Heart left ventricle (tissue), 16 donors: Measurements from ENCODE around the gene STRN4. TPM values are rescaled to one million over a fixed set of nuclear protein-coding genes. Genes with fewer than 3 reads are reported as not detected.

Experiments
- ATAC-seq, 4 donors: fragments of 200-7000 bp; cut with Tn5 transposase; one replicate each; pipeline ENCODE4 v1.9.1; 2020 to 2022; ENCODE audit warnings: moderate library complexity in 4 of 4, mild to moderate bottlenecking in 3 of 4, moderate number of reproducible peaks in 1 of 4
- DNase-seq, 5 donors: peaks; one replicate each; pipeline ENCODE4 v3.0.0-alpha.2; 2020
- H3K27ac ChIP-seq, 12 donors: fragments of 200-600 bp; sonication (generic) in 4 of 12; one replicate each; pipeline versions ENCODE4 v1.5.0 to v1.8.0; 2016 to 2022; ENCODE audit warnings: mild to moderate bottlenecking in 2 of 12
- H3K27me3 ChIP-seq, 9 donors: fragments of 200-600 bp; sonication (generic) in 2 of 9; one replicate each; pipeline versions ENCODE4 v1.5.1 to v1.8.0; 2016 to 2022; ENCODE audit warnings: mild to moderate bottlenecking in 3 of 9
- H3K36me3 ChIP-seq, 9 donors: fragments of 200-600 bp; sonication (generic) in 2 of 9; one replicate each; pipeline versions ENCODE4 v1.5.0 to v1.8.0; 2018 to 2022; ENCODE audit warnings: mild to moderate bottlenecking in 2 of 9
- H3K4me1 ChIP-seq, 12 donors: fragments of 200-600 bp; sonication (generic) in 4 of 12; one replicate each; pipeline versions ENCODE4 v1.5.0 to v1.8.0; 2016 to 2022; ENCODE audit warnings: mild to moderate bottlenecking in 3 of 12
- H3K4me3 ChIP-seq, 12 donors: fragments of 200-600 bp; sonication (generic) in 4 of 12; one replicate each; pipeline versions ENCODE4 v1.5.0 to v1.8.0; 2017 to 2022; ENCODE audit warnings: mild to moderate bottlenecking in 9 of 12, moderate library complexity in 4 of 12
- H3K9me3 ChIP-seq, 12 donors: fragments of 200-600 bp; sonication (generic) in 4 of 12; one replicate each; pipeline versions ENCODE4 v1.5.0 to v1.8.0; 2016 to 2022; ENCODE audit warnings: mild to moderate bottlenecking in 1 of 12
- CTCF ChIP-seq, 12 donors: fragments of 200-600 bp; sonication (generic) in 4 of 12; IDR thresholded peaks; one replicate each; pipeline versions ENCODE4 v1.5.0 to v1.8.0; 2018 to 2022; ENCODE audit warnings: antibody characterized with exemption in 12 of 12, mild to moderate bottlenecking in 5 of 12
- POLR2A ChIP-seq, 2 donors: fragments of 450-650 bp; IDR thresholded peaks; one replicate each; pipeline ENCODE4 v1.6.1; 2017; ENCODE audit warnings: antibody characterized with exemption in 2 of 2, mild to moderate bottlenecking in 2 of 2, moderate library complexity in 2 of 2
- WGBS, 4 donors: extraction: QIAGEN DNeasy Blood & Tissue Kit in 2 of 4; methylation state at CpG; one replicate each; pipeline versions ENCODE4 v1.1.5 to v1.1.7; 2013 to 2018; 5-methylcytosine and 5-hydroxymethylcytosine counted together
- intact Hi-C, 10 donors: fragments of 100-400 bp; cut with DNase I; formaldehyde crosslinking; loops; one replicate each; pipeline versions ENCODE4 v1.11.1 to v1.14.2; 2022
- microRNA counts, 2 donors: library from miRNA; unstranded; fragments of <30 nt; microRNA quantifications; one replicate each; lab custom pipeline; 2016
- microRNA-seq, 4 donors: library from miRNA; unstranded; fragments of <30 nt; microRNA quantifications; one replicate each; pipeline versions ENCODE4 to v1.2.0, GENCODE V29; 2017 to 2020
- polyA plus RNA-seq, 2 donors: library from polyadenylated mRNA; stranded (reverse); fragments of 200-250 nt; gene quantifications; one replicate each; pipeline ENCODE4 v1.2.3, GENCODE V29; 2013
- total RNA-seq, 9 donors: library from RNA; depleted of rRNA in 2 of 9; stranded (reverse); fragments of >200 nt in 2 of 9; fragmentation: NEBNext Ultra II Directional in 3 of 9; extraction: Animal tissue kit (Norgen Biotek cat#: 25700) in 3 of 9; gene quantifications; one replicate each; pipeline versions ENCODE4 v1.1.0 to v1.2.4, GENCODE V29; 2016 to 2023
- donor health status: ischemic (EF 13 %, LVEDD 7.1; RV severe dilation, severe dysfunction).
- donor health status: healthy with polysubstance abuse.
- donor health status: DM: no; HTN: yes; CAD: no.
- donor health status: DM: no; HTN: no; CAD: no.
- donor health status: ischemic (EF 25% LVEDD 6.9; RV normal size, moderate dysfunction).
- donor health status: ischemic (EF 25% LVEDD 5.7; RV mildly dilated, moderate dysfunction).
- donor health status: healthy.
- donor health status: DM: yes; HTN: yes; CAD: no.
- donor health status: ischemic (EF 35%, LVEDD 5.7; RV mildly dilated, moderate dysfunction).
- donor health status: nonischemic (EF 11% LVEDD 7.7; RV severe dilation, severe dysfunction).
- donor health status: DM: yes; HTN: yes; CAD: no.
- donor health status: PGD.
- donor health status: ischemic (EF 29% LVEDD 5.4; RV normal size, mild dysfunction).
- donor health status: nonischemic (EF 23%, LVEDD 6.1; RV moderate dilation, normal function).

The STRN4 gene
- total and polyA plus RNA-seq, 11 donors, result 41.0 to 93.6 (median 53.7) TPM

- intact Hi-C loops, result no loop called here
Observed at GRCh38 chr19:46678110-46678732, 68.0 kb downstream of the STRN4 start.

GRCh38 chr19:46674416-46675178 is 71.7 kb downstream of the STRN4 start:
- TF ChIP-seq POLR2A (IDR thresholded peaks at IDR 0.05) (no peak), CTCF (IDR thresholded peaks at IDR 0.05) (no peak)
- Histone ChIP-seq H3K36me3 (peaks cover 0 to 74% (median 66%) of the 10 kb centered on the region in 9 donors), H3K27me3 (no peaks in the 10 kb centered on the region), H3K4me1 (no peaks in the 10 kb centered on the region), H3K27ac (no peak overlapping the region), H3K9me3 (no peaks in the 10 kb centered on the region), H3K4me3 (no peak overlapping the region)
- ATAC-seq, result peak; percentile 16 to 25 (median 22)
- DNase-seq, result no peak
- intact Hi-C loops, result no loop called here
- WGBS, 4 donors, result 92 to 96% (median 94%) methylated on average over 17 to 21 of the region's 21 CpGs

More at GRCh38 chr19:46678110-46678732, 68.0 kb downstream of the STRN4 start:
- ATAC-seq (peak in 2 of 4 donors; percentile 34 to 51), DNase-seq (no peak)
- Histone ChIP-seq H3K4me3 (no peak overlapping the region), H3K27ac (no peak overlapping the region), H3K27me3 (no peaks in the 10 kb centered on the region), H3K9me3 (no peaks in the 10 kb centered on the region), H3K36me3 (peaks cover 0 to 99% (median 98%) of the 10 kb centered on the region in 9 donors), H3K4me1 (no peaks in the 10 kb centered on the region)
- no peak for TF ChIP-seq POLR2A (IDR thresholded peaks at IDR 0.05)
- TF ChIP-seq CTCF (IDR thresholded peaks at IDR 0.05), result no peak
- WGBS, 4 donors, result 84 to 92% (median 87%) methylated on average over 17 to 26 of the region's 26 CpGs

GRCh38 chr19:46670813-46671212 is 75.4 kb downstream of the STRN4 start:
- Histone ChIP-seq H3K36me3 (peaks cover 0 to 37% (median 29%) of the 10 kb centered on the region in 9 donors), H3K27ac (no peak overlapping the region), H3K27me3 (no peaks in the 10 kb centered on the region), H3K4me3 (no peak overlapping the region), H3K9me3 (no peaks in the 10 kb centered on the region), H3K4me1 (no peaks in the 10 kb centered on the region)
- TF ChIP-seq CTCF (IDR thresholded peaks at IDR 0.05) (no peak), POLR2A (IDR thresholded peaks at IDR 0.05) (no peak)
- no peak for ATAC-seq
- no peak for DNase-seq
- intact Hi-C loops, result no loop called here

MicroRNAs within 50 kb of the gene (microRNA counts, 767-probe panel; counts per million panel counts)
- 2,165 to 2,284 counts per million in 2 donors for microRNA hsa-miR-320e (lab: Ali Mortazavi, UCI)

Small RNA genes lying within 50 kb of the gene (microRNA-seq; reads per million reads assigned to microRNA genes)
- gene MIR320E, result 0.77 to 4.5 (median 2.5) reads per million in 4 donors

Other genes starting within 250 kb of the STRN4 start
- gene CALM3, start 145.1 kb downstream of the STRN4 start, total RNA-seq, result 100 to 1,000 TPM; 204 to 417 (median 283) TPM
- 100 to 1,000 TPM; 290 to 302 TPM for gene CALM3, start 145.1 kb downstream of the STRN4 start, polyA plus RNA-seq
- gene PTGIR, start 121.4 kb downstream of the STRN4 start, total RNA-seq, result 10 to 100 TPM in 2 of 9 donors, 1 to 10 TPM in 7; 2.1 to 16.7 (median 4.9) TPM
- gene PTGIR, start 121.4 kb downstream of the STRN4 start, polyA plus RNA-seq, result 1 to 10 TPM; 2.7 to 5.2 TPM
- not detected for gene GNG8, start 110.2 kb downstream of the STRN4 start, total RNA-seq
- not detected for gene GNG8, start 110.2 kb downstream of the STRN4 start, polyA plus RNA-seq
- 10 to 100 TPM in 7 of 9 donors, 1 to 10 TPM in 2; 8.8 to 23.4 (median 15.1) TPM for gene DACT3, start 85.3 kb downstream of the STRN4 start, total RNA-seq
- gene DACT3, start 85.3 kb downstream of the STRN4 start, polyA plus RNA-seq, result 1 to 10 TPM; 2.4 to 9.1 TPM
- gene PRKD2, start 29.3 kb downstream of the STRN4 start, total RNA-seq, result 10 to 100 TPM in 7 of 9 donors, 1 to 10 TPM in 2; 8.4 to 32.8 (median 13.2) TPM
- gene PRKD2, start 29.3 kb downstream of the STRN4 start, polyA plus RNA-seq, result 10 to 100 TPM; 10.6 to 12.1 TPM
- 10 to 100 TPM; 13.9 to 25.1 (median 19.8) TPM for gene FKRP, start 393 bp downstream of the STRN4 start, total RNA-seq
- 10 to 100 TPM; 14.4 to 20.7 TPM for gene FKRP, start 393 bp downstream of the STRN4 start, polyA plus RNA-seq
- 10 to 100 TPM in 4 of 9 donors, 1 to 10 TPM in 5; 3.7 to 22.4 (median 8.9) TPM for gene SLC1A5, start 42.1 kb upstream of the STRN4 start, total RNA-seq
- 10 to 100 TPM in 1 of 2 donors, 1 to 10 TPM in 1; 3.8 to 21.5 TPM for gene SLC1A5, start 42.1 kb upstream of the STRN4 start, polyA plus RNA-seq
- gene AP2S1, start 104.4 kb upstream of the STRN4 start, total RNA-seq, result 100 to 1,000 TPM in 2 of 9 donors, 10 to 100 TPM in 7; 75.3 to 148 (median 84.5) TPM
- 100 to 1,000 TPM in 1 of 2 donors, 10 to 100 TPM in 1; 85.8 to 166 TPM for gene AP2S1, start 104.4 kb upstream of the STRN4 start, polyA plus RNA-seq
- gene ARHGAP35, start 114.5 kb upstream of the STRN4 start, total RNA-seq, result 10 to 100 TPM; 59.5 to 91.0 (median 77.2) TPM
- gene ARHGAP35, start 114.5 kb upstream of the STRN4 start, polyA plus RNA-seq, result 10 to 100 TPM; 34.8 to 68.1 TPM